K562 (cell line): ENCODE results near the gene KCNH2. TPM values are rescaled to one million over a fixed set of nuclear protein-coding genes. Genes with fewer than 3 reads are reported as not detected.

Source experiments
- CBX3 ChIP-seq, 2 experiments: IDR thresholded peaks; 1 replicate in 1 of 2; 2 replicates in 1 of 2; pipeline ENCODE4 v1.6.1; 2012; ENCODE audit warnings: inconsistent platforms in 2 of 2, low read length in 2 of 2, borderline replicate concordance in 1 of 2, control low read depth in 1 of 2
- CEBPG ChIP-seq, 3 experiments: fragments of 200-800 bp in 1 of 3; sonication (Bioruptor generic) in 1 of 3; sonication (generic) in 1 of 3; formaldehyde crosslinking in 1 of 3; IDR thresholded peaks in 2 of 3; conservative IDR thresholded peaks in 1 of 3; 2 replicates each; pipeline versions ENCODE4 v1.6.1 to v1.8.0; 2016 to 2022; ENCODE audit warnings: missing compliant biosample characterization in 2 of 3, missing genetic modification characterization in 2 of 3, mild to moderate bottlenecking in 1 of 3, missing genetic modification reagents in 1 of 3
- GMEB1 ChIP-seq: fragments of 250-450 bp; sonication (Bioruptor Pico); IDR thresholded peaks from 2 replicates; pipeline ENCODE4 v1.4.0; 2020; ENCODE audit warnings: mild to moderate bottlenecking
- HDAC8 ChIP-seq: fragments of 450-650 bp; IDR thresholded peaks from 2 replicates; pipeline ENCODE4 v1.6.1; 2016; ENCODE audit warnings: mild to moderate bottlenecking, missing genetic modification characterization, moderate library complexity, missing compliant biosample characterization
- HMG20B ChIP-seq: fragments of 250-450 bp; sonication (Bioruptor Pico); IDR thresholded peaks from 2 replicates; pipeline ENCODE4 v1.5.0; 2021; ENCODE audit warnings: mild to moderate bottlenecking
- HOMEZ ChIP-seq: fragments of 250-450 bp; sonication (Bioruptor Pico); IDR thresholded peaks from 2 replicates; pipeline ENCODE4 v1.4.0; 2020; ENCODE audit warnings: mild to moderate bottlenecking, moderate library complexity
- MAZ ChIP-seq, 2 experiments: fragments of 450-650 bp in 1 of 2; sonication (generic) in 1 of 2; formaldehyde crosslinking; IDR thresholded peaks in 1 of 2; conservative IDR thresholded peaks in 1 of 2; 2 replicates each; pipeline versions ENCODE4 v1.4.0 to v1.5.0; 2020; ENCODE audit warnings: mild to moderate bottlenecking in 1 of 2, missing genetic modification reagents in 1 of 2
- NBN ChIP-seq: fragments of 450-650 bp; IDR thresholded peaks from 2 replicates; pipeline ENCODE4 v1.6.1; 2016; ENCODE audit warnings: low read depth, mild to moderate bottlenecking
- NR2C1 ChIP-seq, 2 experiments: fragments of 450-650 bp; IDR thresholded peaks; 2 replicates each; pipeline ENCODE4 v1.6.1; 2017; ENCODE audit warnings: mild to moderate bottlenecking in 2 of 2, antibody characterized with exemption in 1 of 2, inconsistent platforms in 1 of 2, missing compliant biosample characterization in 1 of 2, missing genetic modification characterization in 1 of 2
- NR2C2 ChIP-seq, 2 experiments: fragments of 200-800 bp in 1 of 2; sonication (Bioruptor generic) in 1 of 2; sonication (generic) in 1 of 2; formaldehyde crosslinking in 1 of 2; IDR thresholded peaks; 2 replicates each; pipeline versions ENCODE4 v1.6.1 to v1.8.0; 2016 to 2022; ENCODE audit warnings: mild to moderate bottlenecking in 1 of 2, missing compliant biosample characterization in 1 of 2, missing genetic modification characterization in 1 of 2, missing genetic modification reagents in 1 of 2
- NR4A1 ChIP-seq, 2 experiments: fragments of 250-450 bp in 1 of 2; fragments of 450-650 bp in 1 of 2; sonication (Bioruptor Pico) in 1 of 2; IDR thresholded peaks; 2 replicates each; pipeline versions ENCODE4 v1.4.0 to v1.6.1; 2016 to 2020; ENCODE audit warnings: mild to moderate bottlenecking in 2 of 2, missing compliant biosample characterization in 1 of 2, missing genetic modification characterization in 1 of 2, moderate library complexity in 1 of 2
- SNAPC5 ChIP-seq: fragments of 250-450 bp; sonication (Bioruptor Pico); IDR thresholded peaks from 2 replicates; pipeline ENCODE4 v1.8.0; 2021; ENCODE audit warnings: moderate library complexity, mild to moderate bottlenecking, inconsistent platforms
- VEZF1 ChIP-seq: fragments of 200-800 bp; sonication (Bioruptor generic); IDR thresholded peaks from 2 replicates; pipeline ENCODE4 v1.6.1; 2017; ENCODE audit warnings: missing genetic modification characterization, missing compliant biosample characterization
- ZHX1 ChIP-seq: fragments of 150-350 bp; conservative IDR thresholded peaks from 2 replicates; pipeline ENCODE4 v1.6.1; 2014; ENCODE audit warnings: low read length
- ZNF239 ChIP-seq: fragments of 250-450 bp; sonication (Bioruptor Pico); IDR thresholded peaks from 2 replicates; pipeline ENCODE4 v1.4.0; 2020; ENCODE audit warnings: mild to moderate bottlenecking
- ZNF76 ChIP-seq: fragments of 250-450 bp; sonication (Bioruptor Pico); IDR thresholded peaks from 2 replicates; pipeline ENCODE4 v1.4.0; 2020; ENCODE audit warnings: mild to moderate bottlenecking, moderate library complexity, borderline replicate concordance
- polyA plus RNA-seq, 8 experiments: library from polyadenylated mRNA; depleted of rRNA in 4 of 8; stranded (reverse) in 5 of 8; unstranded in 3 of 8; fragments of >200 nt; fragmentation: Nextera tagmentation in 2 of 8; fragmentation: Illumina TruSeq in 1 of 8; extraction: Ambion mirVana in 2 of 8; extraction: Trizol in 1 of 8; gene quantifications; 2 replicates each; pipeline versions ENCODE4 v1.2.1 to v1.2.3, GENCODE V29; 2011 to 2014; ENCODE audit warnings: inconsistent platforms in 1 of 8, missing spikeins in 1 of 8
- total RNA-seq, 7 experiments: library from RNA; depleted of rRNA in 6 of 7; stranded (reverse); fragments of >200 nt in 6 of 7; fragmentation: Illumina TruSeq in 2 of 7; extraction: Trizol in 2 of 7; gene quantifications; 2 replicates each; pipeline versions ENCODE4 v1.2.1 to v1.2.3, GENCODE V29; 2011 to 2021; ENCODE audit warnings: low replicate concordance in 1 of 7

KCNH2 gene
- total and polyA plus RNA-seq, 9 of the 15 experiments (the other 6 are each of a cell fraction or from before 2014, with no cell fraction given) = 18.1 to 368 (median 218) TPM

GRCh38 chr7:150968734-150969372 lies 9.3 kb downstream of the KCNH2 start (continued):
- TF ChIP-seq CBX3 (IDR thresholded peaks at IDR 0.05; ENCODE audit: borderline replicate concordance in 1 of 2, low read length in 2 of 2) = no peak
- 0 out of 2 replicates have a peak, but pooled peaks have one; percentile 76 for TF ChIP-seq NR4A1 (CRISPR knock-in tag; IDR thresholded peaks at IDR 0.05)
- TF ChIP-seq NR4A1 (tag; IDR thresholded peaks at IDR 0.05) = no peak
- no peak for TF ChIP-seq NR2C2 (CRISPR knock-in tag; IDR thresholded peaks at IDR 0.05)
- peak; percentile 36; the same call in 1 of the 2 replicates for TF ChIP-seq NR2C2 (tag; IDR thresholded peaks at IDR 0.05)
- TF ChIP-seq SNAPC5 = no peak
- TF ChIP-seq CEBPG (CRISPR knock-in tag; IDR thresholded peaks at IDR 0.05) = peak; percentile 97
- peak in 1 of 2 experiments; percentile 89; a peak in 2 of 4 replicates for TF ChIP-seq CEBPG (tag; conservative IDR thresholded peaks at IDR 0.05 in 1 of 2, IDR thresholded peaks at IDR 0.05 in 1 of 2)
- 0 out of 2 replicates have a peak, but pooled peaks have one; percentile 44 for TF ChIP-seq ZNF76
- TF ChIP-seq NR2C1 (IDR thresholded peaks at IDR 0.05) = no peak
- peak; percentile 46; the same call in 1 of the 2 replicates for TF ChIP-seq NR2C1 (tag; IDR thresholded peaks at IDR 0.05)
- TF ChIP-seq ZNF239 (CRISPR knock-in tag) = peak; percentile 27; the same call in 1 of the 2 replicates
- TF ChIP-seq MAZ (CRISPR knock-in tag; conservative IDR thresholded peaks at IDR 0.05 in 1 of 2, IDR thresholded peaks at IDR 0.05 in 1 of 2) = peak; percentile 41 to 61; a peak in 3 of 4 replicates
- TF ChIP-seq ZHX1 = no peak
- 0 out of 2 replicates have a peak, but pooled peaks have one; percentile 48 for TF ChIP-seq HMG20B (CRISPR knock-in tag)
- peak; percentile 61 for TF ChIP-seq VEZF1 (CRISPR knock-in tag)
- TF ChIP-seq HOMEZ (CRISPR knock-in tag) = peak; percentile 79; the same call in 1 of the 2 replicates
- peak; percentile 85 for TF ChIP-seq HDAC8 (tag)
- TF ChIP-seq GMEB1 = 0 out of 2 replicates have a peak, but pooled peaks have one; percentile 28
- TF ChIP-seq NBN = 0 out of 2 replicates have a peak, but pooled peaks have one; percentile 18
